ENCODE results near the gene TRAPPC14. TPM values are rescaled to one million over a fixed set of nuclear protein-coding genes. Genes with fewer than 3 reads are reported as not detected.

TRAPPC14 gene
- polyA plus RNA-seq, 3 donors = 21.0 to 27.1 (median 24.7) TPM

DNA sequence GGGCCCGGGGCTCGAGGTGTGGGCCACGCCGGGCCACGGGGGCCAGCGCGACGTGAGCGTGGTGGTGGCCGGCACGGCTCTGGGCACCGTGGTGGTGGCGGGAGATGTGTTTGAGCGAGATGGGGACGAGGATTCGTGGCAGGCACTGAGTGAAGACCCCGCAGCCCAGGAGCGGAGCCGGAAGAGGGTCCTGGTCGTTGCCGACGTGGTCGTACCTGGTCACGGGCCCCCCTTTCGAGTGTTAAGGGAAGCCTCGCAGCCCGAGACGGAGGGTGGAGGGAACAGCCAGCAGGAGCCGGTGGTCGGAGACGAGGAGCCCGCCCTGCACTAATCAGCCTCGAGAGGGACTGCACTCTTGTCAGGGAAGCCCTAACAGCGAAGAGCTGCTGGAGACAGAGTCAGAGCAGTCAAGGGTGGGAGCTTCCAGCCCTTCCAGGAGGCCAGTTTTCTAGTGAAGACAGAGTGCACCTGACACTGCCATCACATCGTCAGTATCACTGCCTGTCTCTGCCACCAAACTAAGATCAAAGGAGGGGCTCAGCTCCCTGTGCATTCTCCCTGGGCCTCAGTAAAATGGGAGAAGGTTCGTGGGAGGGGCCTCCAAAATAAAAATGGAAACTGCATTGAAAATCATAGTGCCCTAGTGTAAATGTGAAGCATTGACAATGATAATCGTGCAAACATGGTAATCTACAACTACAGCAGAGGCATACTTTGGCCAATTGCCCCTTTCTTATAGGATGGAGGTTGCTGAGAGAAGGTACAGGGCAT lies 30.5 kb downstream of the TRAPPC14 start:
- DNase-seq = no peak

DNA sequence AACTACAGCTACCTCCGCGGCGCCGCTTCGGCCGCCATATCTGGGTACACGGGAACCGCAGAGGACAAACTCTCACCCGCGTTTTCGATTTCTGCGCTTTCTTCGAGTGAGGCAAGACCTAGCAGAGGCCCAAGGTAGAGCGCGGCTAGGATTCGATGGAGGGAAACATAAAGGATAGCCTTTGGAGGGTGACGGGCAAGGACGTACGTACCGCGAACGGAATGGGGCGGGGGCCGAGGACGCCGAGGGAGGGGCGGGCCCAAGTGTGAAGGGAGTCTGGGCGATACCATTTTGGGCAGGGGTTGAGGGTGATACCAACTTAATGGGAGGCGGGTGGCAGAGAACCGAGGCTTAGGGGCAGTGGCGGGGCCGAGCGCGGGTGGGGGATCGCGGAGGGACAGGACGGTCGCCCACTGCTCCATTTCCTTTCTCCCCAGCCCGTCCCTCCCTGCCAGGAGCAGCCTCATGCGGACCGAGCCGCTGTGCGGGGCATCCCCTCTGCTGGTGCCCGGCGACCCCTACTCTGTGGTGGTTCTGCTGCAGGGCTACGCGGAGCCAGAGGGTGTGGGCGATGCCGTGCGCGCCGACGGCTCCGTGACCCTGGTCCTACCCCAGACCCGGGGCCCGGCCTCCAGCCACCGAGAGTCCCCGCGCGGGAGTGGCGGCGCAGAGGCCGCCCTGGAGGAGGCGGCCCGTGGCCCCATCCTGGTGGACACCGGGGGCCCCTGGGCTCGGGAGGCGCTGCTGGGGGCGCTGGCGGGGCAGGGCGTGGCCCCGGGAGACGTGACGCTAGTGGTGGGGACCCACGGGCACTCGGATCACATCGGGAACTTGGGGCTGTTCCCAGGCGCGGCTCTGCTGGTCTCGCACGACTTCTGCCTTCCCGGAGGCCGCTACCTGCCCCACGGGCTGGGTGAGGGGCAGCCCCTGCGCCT lies 31.3 kb downstream of the TRAPPC14 start, which contains the start of gene MBLAC1:
Gene MBLAC1, plus strand, starts transcription at position 37 of the 935 bp plus-strand sequence. Its CDS starts 429 bp downstream, at position 466.
- peak; percentile 94 for DNase-seq

DNA sequence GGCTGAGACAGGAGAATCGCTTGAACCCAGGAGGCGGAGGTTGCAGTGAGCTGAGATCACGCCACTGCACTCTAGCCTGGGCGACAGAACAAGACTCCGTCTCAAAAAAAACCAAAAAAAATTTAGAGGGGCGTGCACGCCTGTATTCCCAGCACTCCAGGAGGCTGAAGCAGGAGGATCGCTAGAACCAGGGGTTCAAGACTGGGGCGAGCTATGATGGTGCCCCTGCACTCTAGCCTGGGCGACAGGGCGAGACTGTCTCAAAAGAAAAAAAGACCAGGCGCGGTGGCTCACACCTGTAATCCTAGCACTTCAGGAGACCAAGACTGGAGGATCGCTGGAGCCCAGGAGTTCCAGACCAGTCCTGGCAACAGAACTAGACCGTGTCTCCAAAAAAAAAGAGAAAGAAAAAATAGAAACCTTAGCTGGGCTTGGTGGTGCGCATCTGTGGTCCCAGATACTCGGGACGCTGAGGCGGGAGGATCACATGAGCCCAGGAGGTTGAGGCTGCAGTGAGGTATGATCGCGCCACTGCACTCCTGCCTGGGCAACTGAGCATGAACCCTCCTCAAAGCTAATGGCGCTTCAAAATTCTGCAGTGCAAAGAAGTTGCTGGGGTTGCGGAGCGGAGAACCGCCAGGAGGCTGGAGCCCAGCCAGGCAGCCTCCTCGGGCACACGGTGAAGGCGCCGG lies 32.1 kb downstream of the TRAPPC14 start:
- DNase-seq = no peak

DNA sequence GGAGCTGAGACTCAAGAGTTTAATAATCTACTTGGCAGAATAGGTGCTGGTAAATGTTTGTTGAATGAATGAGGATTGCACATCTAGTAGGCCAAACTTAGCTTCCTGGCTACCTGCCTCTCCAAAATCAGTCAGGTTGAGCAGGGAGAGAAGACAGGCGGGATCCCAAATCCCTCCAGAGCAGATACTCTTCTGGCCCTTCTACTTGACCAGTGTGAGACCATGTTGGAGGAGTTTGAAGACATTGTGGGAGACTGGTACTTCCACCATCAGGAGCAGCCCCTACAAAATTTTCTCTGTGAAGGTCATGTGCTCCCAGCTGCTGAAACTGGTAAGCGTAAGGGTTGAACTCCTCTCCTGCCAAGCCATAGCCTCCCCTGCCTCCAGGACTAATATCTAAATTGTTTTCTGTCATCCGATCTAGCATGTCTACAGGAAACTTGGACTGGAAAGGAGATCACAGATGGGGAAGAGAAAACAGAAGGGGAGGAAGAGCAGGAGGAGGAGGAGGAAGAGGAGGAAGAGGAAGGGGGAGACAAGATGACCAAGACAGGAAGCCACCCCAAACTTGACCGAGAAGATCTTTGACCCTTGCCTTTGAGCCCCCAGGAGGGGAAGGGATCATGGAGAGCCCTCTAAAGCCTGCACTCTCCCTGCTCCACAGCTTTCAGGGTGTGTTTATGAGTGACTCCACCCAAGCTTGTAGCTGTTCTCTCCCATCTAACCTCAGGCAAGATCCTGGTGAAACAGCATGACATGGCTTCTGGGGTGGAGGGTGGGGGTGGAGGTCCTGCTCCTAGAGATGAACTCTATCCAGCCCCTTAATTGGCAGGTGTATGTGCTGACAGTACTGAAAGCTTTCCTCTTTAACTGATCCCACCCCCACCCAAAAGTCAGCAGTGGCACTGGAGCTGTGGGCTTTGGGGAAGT lies 34.0 kb downstream of the TRAPPC14 start:
- DNase-seq = no peak

DNA sequence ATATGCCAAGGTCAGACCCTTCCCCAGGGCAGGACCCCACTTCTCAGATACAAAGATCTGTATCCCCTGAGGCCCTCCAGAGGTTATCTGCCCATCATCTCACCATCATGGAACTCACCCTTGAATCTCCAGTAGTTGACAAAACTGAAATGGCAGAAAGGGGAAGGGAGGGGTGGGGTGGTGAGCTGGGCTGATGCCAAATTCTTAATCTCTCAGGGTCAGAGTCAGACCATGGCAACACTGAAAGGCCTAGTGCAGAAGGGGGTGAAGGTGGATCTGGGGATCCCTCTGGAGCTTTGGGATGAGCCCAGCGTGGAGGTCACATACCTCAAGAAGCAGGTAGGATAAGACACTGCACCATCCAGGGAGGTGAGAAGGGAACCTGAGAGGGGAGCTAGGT lies 36.0 kb downstream of the TRAPPC14 start:
- no peak for DNase-seq

DNA sequence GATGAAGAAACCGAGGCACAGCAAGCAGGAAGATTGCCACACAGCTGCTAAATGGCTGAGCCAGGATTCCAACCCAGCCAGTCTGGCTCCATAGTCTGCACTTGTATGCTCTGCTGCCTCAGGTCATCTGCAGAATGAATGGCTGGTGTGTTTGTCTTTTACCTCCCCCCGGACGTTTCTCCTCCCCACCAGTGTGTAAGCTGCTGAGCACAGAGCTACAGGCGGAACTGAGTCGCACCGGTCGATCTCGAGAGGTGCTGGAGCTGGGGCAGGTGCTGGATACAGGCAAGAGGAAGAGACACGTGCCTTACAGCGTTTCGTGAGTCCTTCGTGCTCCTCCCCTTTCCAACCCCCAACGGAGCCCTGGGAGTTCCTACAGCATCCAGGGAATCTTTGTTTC lies 36.5 kb downstream of the TRAPPC14 start:
- no peak for DNase-seq

DNA sequence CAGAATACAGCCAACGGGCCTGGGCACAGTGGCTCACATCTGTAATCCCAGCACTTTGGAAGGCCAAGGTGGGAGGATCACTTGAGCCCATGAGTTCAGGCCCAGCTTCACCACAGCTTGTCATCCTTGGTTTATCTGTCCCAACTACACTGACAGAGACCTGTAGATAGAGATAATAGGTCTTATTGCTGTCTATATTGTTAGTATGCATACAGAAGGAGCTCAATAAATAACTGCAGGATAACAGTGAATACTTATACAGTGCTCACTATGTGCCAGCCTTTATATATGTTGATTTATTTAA lies 37.8 kb downstream of the TRAPPC14 start:
- DNase-seq = no peak

DNA sequence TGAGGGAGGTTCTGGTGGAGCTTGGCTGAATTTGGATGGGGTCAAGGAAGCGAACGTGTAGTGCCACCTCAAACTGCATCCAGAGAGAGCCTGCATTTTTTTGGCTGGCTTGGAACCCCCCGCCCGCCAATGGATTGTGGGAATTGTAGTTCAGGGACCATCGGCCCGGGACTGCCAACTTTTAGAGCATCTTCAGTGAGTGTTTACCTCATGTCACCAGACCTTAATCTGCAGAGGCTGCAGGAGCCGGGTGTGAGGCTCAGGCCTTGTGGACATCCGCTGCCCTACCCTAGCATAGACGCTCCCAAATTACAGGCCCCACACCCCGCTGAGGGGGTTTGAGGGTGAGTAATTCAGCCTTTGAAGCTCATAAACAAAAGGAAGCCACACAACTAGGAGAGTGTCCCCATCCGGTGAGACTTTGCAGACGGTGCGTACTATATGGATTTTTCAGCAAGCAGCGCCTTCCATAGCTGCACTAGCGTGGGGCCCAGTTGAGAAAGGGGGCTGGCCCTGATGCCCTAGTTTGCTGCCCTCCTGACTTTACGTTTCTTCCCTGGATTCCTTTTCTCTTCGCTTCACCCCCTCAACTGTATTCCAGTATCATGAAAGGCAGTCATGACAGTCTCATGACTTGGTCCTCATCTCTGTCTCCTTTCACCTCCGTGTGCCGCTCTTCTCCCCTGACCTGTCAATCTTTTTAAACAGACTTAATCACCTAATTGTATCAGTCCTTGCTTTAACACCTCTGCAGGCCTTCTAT lies 38.4 kb downstream of the TRAPPC14 start:
- peak; percentile 64 for DNase-seq

DNA sequence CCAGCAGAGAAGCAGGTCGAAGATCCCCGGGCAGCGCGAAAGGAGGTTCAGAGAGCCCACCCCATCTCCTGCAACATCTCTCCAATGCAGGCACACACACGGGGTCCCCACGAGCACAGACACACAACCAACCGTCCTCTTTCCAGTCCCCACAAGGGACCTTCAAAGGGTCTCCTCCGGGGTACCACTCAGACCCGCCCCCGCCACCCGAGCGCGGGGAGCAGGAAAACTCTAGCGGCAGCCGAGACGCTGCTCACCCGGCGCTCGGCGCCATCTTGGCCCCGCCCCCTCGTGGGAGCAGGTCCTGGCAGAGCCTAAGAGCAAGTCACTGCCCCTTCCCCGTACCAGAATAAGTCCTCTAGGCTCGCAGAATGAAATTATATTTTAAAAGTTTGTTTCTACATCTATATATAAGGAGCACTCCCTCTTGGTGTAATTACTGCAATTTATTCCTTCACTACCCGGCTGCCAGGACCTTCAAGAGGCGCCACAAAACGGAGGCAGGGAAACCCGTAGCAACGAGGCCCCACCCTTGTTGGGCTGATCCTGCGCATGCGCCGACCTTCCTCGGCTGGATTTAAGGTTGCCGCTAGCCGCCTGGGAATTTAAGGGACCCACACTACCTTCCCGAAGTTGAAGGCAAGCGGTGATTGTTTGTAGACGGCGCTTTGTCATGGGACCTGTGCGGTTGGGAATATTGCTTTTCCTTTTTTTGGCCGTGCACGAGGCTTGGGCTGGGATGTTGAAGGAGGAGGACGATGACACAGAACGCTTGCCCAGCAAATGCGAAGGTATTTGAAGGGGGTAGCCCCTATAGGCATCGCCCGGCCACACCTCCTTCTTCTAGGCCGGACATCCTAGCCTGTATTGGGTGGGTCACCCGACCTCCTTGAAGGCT lies 39.2 kb downstream of the TRAPPC14 start, which contains the start of the genes CNPY4 and TAF6:
Gene CNPY4, plus strand, starts transcription at position 563 of the 898 bp plus-strand sequence. Its CDS starts 111 bp downstream, at position 674.
Gene TAF6, minus strand, starts transcription at position 287 of the 898 bp plus-strand sequence. CDS start 5,149 bp downstream, outside the sequence.
- DNase-seq = peak; percentile 95

DNA sequence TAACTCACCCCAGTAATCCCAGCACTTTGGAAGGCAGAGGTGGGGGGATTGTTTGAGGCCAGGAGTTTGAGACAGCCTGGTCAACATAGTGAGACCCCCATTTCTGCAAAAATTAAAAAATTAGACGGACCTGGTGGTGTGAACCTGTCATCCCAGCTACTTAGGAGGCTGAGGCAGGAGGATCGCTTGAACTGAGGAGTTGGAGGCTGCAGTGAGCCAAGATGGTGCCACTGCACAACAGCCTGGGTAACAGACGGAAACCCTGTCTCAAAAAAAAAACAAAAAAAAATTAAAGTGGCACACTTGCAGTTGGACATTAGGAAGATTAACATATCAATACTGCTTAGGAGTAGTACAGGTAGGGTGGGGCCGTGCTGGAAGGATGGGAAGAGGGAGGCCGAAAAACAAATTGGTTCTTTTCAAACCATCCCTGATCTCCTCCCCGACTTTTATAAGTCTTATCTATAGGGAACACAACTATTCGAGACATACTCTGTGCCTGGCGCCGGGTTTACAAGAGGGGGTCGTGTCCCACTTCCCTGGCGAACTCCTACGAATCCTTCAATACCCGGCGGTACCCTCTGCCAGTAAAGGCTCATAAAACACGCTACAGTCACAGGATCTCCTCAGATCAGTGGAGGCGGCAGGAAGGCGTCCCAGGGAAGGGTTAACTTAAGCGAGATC lies 40.0 kb downstream of the TRAPPC14 start:
- DNase-seq = no peak

DNA sequence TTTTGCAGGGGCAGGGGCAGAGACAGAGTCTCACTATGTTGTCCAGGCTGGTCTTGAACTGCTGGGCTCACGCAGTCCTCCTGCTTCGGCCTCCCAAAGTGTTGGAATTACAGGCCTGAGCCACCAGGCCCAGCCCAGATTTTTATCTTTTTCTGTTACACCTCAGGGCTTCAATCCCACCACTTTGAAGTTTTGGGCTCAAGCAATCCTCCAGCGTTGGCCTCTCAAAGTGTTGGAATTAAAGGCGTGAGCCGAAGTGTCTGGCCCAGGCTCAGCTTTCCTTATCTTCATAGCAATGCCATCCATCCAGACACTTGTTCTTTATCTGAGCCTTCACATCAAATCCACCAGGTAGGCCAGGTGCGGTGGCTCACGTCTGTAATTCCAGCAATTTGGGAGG lies 43.5 kb downstream of the TRAPPC14 start:
- no peak for DNase-seq

DNA sequence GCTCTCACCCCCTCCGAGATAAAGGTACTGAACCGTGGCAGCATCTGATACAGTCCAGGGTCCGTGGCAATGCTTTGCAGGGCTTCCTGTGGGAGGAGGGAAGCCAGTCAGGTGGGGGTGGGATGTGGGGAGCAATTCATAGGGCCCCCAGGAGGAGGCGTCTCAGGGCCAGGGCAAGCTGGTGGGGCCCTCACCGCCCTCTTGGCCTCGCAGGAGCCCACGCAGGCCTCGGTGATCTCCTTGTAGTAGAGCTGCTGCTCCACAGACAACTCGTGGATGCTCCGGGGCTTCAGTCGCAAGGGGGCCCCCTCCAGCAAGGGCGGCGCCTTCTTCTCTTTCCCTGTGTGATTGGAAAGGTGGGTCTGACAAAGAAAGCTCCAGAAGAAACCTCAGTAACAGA lies 46.6 kb downstream of the TRAPPC14 start:
- no peak for DNase-seq

DNA sequence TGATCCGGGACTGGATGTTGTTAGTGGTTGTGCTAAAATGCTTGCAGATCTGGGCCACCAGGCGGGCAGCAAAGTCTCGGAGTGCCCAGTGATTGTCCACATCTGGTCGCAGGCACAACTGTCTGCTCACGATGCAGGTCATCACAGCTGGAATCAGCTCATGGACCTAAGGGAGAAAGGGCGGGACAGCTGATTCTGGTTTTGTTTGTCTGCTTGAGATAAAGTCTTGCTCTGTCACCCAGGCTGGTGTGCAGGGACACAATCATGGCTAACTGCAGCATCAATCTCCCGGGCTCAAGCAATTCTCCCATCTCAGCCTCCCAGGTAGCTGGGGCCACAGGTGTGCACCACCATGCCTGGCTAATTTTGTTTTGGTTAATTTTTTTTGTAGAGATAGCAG lies 47.4 kb downstream of the TRAPPC14 start:
- no peak for DNase-seq

DNA sequence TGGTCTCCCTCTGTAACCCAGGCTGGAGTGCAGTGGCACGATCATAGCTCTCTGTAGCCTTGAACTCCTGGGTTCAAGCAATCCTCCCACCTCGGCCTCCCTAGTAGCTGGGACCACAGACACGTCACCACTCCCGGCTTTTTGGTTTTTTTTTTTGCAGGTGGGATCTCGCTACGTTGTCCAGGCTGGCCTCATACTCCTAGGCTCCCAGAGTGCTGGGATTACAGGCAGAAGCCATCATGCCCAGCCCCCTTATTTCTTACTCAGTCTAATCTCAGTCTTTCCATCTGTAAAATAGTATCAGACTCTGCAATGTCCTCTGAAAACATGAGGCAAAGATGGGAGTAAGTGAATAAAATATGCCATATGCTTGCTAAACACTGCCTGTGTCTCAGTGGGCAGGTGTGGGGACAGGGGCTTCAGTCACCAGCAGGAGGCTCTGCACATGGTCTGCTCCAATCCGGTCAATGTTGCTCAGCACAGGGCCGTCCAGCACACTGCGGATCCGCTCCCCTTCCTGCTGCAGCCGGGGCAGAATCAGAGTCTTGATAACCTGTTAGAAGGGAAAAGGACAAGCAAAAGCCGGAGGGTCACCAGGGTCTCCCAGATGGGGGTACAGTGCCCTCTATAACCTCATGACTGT lies 48.9 kb downstream of the TRAPPC14 start:
- DNase-seq = no peak

DNA sequence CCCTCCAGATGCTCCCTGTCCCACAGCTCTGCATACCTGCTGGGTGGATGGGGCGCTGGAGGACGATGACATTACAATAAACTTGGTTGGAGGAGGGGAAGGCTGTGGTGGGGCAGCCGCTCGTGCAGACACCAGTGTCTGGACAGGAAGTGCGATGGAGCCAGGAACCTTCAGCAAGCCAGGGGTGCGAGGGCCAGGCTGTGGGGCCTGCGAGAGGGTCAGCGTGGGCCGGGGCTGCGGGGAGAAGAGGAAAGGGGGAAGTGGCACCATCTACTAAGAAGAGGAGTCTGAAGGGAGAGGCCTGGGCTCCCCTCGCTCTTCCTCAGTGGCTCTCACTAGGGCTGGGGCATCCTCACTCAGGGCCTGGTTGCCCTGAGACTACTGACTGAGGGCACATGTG lies 50.6 kb downstream of the TRAPPC14 start:
- no peak for DNase-seq

DNA sequence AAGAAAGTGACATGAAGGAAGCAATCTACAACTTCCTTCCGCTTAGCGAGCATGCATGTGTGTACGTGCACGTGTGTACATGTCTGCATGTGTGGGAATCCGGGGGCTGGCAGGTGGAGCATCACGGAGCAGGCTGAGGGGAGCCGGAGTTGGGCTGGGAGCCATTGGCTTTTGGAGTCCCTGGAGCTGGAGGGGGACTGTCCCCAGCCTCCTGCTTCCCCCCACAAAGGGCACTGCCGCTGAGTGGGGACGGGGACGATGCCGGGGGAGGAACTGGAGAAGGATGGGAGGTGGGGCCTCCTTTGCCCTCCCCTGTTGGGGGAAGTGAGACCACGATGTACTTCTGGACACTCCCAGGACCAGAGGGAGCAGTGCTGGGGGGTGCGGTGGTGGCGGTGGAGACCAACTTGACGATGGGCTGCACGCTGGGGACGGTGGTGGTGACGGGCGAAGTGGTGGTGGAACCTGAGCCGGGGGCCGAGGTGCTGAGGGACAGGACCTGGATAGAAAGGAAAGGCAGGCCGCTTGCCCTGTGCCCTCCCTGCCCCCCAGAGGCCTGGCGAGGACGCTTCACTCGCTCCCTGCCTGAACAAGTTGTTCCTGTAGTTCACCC lies 51.3 kb downstream of the TRAPPC14 start:
- no peak for DNase-seq

DNA sequence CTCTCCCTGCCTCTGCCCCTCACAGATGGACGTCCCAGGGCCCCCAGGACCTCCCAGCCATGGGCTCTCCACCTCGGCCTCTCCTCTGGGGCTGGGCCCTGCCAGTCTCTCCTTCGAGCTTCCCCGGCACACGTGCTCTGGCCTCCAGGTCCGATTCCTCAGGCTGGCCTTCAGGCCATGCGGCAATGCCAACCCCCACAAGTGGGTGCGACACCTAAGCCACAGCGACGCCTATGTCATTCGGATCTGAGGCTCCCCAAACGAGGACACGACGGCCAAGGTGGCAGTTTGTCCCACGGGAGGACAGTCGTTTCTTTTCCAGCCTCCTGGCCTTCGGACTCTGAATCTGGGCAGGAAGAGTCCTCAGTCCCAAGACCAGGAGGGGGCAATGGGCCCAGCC lies 51.9 kb downstream of the TRAPPC14 start:
- no peak for DNase-seq

DNA sequence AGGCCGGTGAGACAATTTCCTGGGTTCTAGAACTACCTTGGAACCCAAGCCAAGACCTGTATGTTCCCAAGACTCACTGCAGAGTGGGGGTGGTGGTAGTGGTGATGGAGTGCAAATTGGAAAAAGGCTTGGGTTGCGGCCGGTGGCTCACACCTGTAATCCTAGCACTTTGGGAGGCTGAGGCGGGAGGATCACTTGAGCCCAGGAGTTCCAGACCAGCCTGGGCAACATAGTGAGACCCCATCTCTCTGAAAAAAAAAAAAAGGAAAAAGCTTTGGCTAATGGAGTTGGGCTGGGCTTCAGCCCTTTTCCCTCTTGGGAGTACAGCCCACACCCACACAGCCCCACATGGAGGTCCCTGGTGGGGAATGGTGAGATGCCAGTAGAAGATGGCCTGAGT lies 53.0 kb downstream of the TRAPPC14 start:
- DNase-seq = no peak
